MM.1S (cell line): Measurements from ENCODE around the gene EHBP1L1.

Experiments
- EZH2 ChIP-seq: fragments of 300-600 bp; sonication (generic); optimal IDR thresholded peaks from 2 replicates; pipeline ENCODE3; 2017; ENCODE audit warnings: low read depth, mild to moderate bottlenecking, antibody characterized with exemption, low read length, mixed read lengths
- EZH2phosphoT487 ChIP-seq: fragments of 300-600 bp; sonication (generic); IDR thresholded peaks from 2 replicates; pipeline ENCODE4 v1.6.1; 2018; ENCODE audit warnings: antibody characterized with exemption, low read length
- TF ChIP-seq, protein P1 (sequence below): fragments of 300-600 bp; sonication (generic); IDR thresholded peaks from 2 replicates; pipeline ENCODE4 v1.5.1; 2016; ENCODE audit warnings: antibody characterized with exemption, low read length, mixed read lengths

- TF ChIP-seq, protein P1, sequence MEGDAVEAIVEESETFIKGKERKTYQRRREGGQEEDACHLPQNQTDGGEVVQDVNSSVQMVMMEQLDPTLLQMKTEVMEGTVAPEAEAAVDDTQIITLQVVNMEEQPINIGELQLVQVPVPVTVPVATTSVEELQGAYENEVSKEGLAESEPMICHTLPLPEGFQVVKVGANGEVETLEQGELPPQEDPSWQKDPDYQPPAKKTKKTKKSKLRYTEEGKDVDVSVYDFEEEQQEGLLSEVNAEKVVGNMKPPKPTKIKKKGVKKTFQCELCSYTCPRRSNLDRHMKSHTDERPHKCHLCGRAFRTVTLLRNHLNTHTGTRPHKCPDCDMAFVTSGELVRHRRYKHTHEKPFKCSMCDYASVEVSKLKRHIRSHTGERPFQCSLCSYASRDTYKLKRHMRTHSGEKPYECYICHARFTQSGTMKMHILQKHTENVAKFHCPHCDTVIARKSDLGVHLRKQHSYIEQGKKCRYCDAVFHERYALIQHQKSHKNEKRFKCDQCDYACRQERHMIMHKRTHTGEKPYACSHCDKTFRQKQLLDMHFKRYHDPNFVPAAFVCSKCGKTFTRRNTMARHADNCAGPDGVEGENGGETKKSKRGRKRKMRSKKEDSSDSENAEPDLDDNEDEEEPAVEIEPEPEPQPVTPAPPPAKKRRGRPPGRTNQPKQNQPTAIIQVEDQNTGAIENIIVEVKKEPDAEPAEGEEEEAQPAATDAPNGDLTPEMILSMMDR = no peak
- TF ChIP-seq EZH2 (no peak), EZH2phosphoT487 (no peak)
These were observed 22.4 kb downstream of the EHBP1L1 start for GRCh38 chr11:65598258-65598699.
